K562 (cell line): ENCODE data around the gene CD46. TPM values are rescaled to one million over a fixed set of nuclear protein-coding genes. Genes with fewer than 3 reads are reported as not detected.

Experiments
- AFF1 ChIP-seq, 2 experiments: fragments of 450-650 bp; IDR thresholded peaks; 2 replicates each; pipeline ENCODE4 v1.6.1; 2018; ENCODE audit warnings: mild to moderate bottlenecking in 2 of 2, low read depth in 1 of 2; ENCODE audit not compliant: partially characterized antibody in 2 of 2
- BHLHE40 ChIP-seq: IDR thresholded peaks from 2 replicates; pipeline ENCODE4 v1.6.1; 2011; ENCODE audit warnings: low read length, improper control_type of control experiment
- CBFB ChIP-seq: sonication (generic); formaldehyde crosslinking; IDR thresholded peaks from 2 replicates; pipeline ENCODE4 v1.4.0; 2020; ENCODE audit warnings: mild to moderate bottlenecking, missing genetic modification reagents
- CEBPB ChIP-seq: fragments of 450-650 bp; IDR thresholded peaks from 2 replicates; pipeline ENCODE4 v1.6.1; 2016; ENCODE audit warnings: missing genetic modification characterization, missing compliant biosample characterization
- E2F3 ChIP-seq: fragments of 250-450 bp; sonication (Bioruptor Pico); IDR thresholded peaks from 2 replicates; pipeline ENCODE4 v1.4.0; 2020; ENCODE audit warnings: mild to moderate bottlenecking
- ELF4 ChIP-seq: fragments of 450-650 bp; formaldehyde crosslinking; IDR thresholded peaks from 2 replicates; pipeline ENCODE4 v1.4.0; 2022; ENCODE audit warnings: missing genetic modification characterization
- ELK3 ChIP-seq: fragments of 450-650 bp; formaldehyde crosslinking; IDR thresholded peaks from 2 replicates; pipeline ENCODE4 v1.4.0; 2020; ENCODE audit warnings: mild to moderate bottlenecking
- GABPA ChIP-seq: fragments of 200-800 bp; sonication (Bioruptor generic); conservative IDR thresholded peaks from 2 replicates; pipeline ENCODE4 v1.6.1; 2016; ENCODE audit warnings: low read depth, missing genetic modification characterization, missing compliant biosample characterization
- GTF2E2 ChIP-seq: fragments of 200-800 bp; sonication (Bioruptor generic); IDR thresholded peaks from 2 replicates; pipeline ENCODE4 v1.6.1; 2016; ENCODE audit warnings: missing genetic modification characterization, missing compliant biosample characterization
- HEY1 ChIP-seq: fragments of 250-450 bp; sonication (Bioruptor Pico); IDR thresholded peaks from 2 replicates; pipeline ENCODE4 v1.5.0; 2020; ENCODE audit warnings: mild to moderate bottlenecking, moderate library complexity, borderline replicate concordance
- KLF10 ChIP-seq: fragments of 250-450 bp; sonication (Bioruptor Pico); IDR thresholded peaks from 2 replicates; pipeline ENCODE4 v1.6.1; 2021; ENCODE audit warnings: matching md5 sums
- MBD2 ChIP-seq: sonication (generic); IDR thresholded peaks from 2 replicates; pipeline ENCODE4 v1.6.1; 2016; ENCODE audit warnings: low read depth, borderline replicate concordance
- MTA2 ChIP-seq: fragments of 450-650 bp; IDR thresholded peaks from 2 replicates; pipeline ENCODE4 v1.6.1; 2016; ENCODE audit warnings: low read depth
- NFE2L1 ChIP-seq: fragments of 450-650 bp; IDR thresholded peaks from 2 replicates; pipeline ENCODE4 v1.6.1; 2016; ENCODE audit warnings: missing genetic modification characterization, low read depth, mild to moderate bottlenecking, missing compliant biosample characterization, moderate library complexity, borderline replicate concordance
- PTRF ChIP-seq: fragments of 450-650 bp; IDR thresholded peaks from 2 replicates; pipeline ENCODE4 v1.6.1; 2016; ENCODE audit warnings: mild to moderate bottlenecking, missing genetic modification characterization, missing compliant biosample characterization
- RHOXF2B ChIP-seq: fragments of 250-450 bp; sonication (Bioruptor Pico); conservative IDR thresholded peaks from 2 replicates; pipeline ENCODE4 v1.5.1; 2021
- SP1 ChIP-seq: sonication (generic); formaldehyde crosslinking; IDR thresholded peaks from 2 replicates; pipeline ENCODE4 v1.8.1; 2022; ENCODE audit warnings: mild to moderate bottlenecking, missing genetic modification reagents
- TEAD1 ChIP-seq, 2 experiments: fragments of 450-650 bp in 1 of 2; sonication (generic) in 1 of 2; formaldehyde crosslinking; IDR thresholded peaks; 2 replicates each; pipeline versions ENCODE4 v1.4.0 to v1.8.0; 2020 to 2022; ENCODE audit warnings: mild to moderate bottlenecking in 2 of 2, missing genetic modification reagents in 1 of 2
- YY1 ChIP-seq, 3 experiments: IDR thresholded peaks; 2 replicates each; pipeline ENCODE4 v1.6.1; 2011; ENCODE audit warnings: low read length in 2 of 3, mild to moderate bottlenecking in 2 of 3, moderate library complexity in 2 of 3, borderline replicate concordance in 1 of 3, control low read depth in 1 of 3, low read depth in 1 of 3; ENCODE audit not compliant: insufficient read depth in 3 of 3, insufficient replicate concordance in 2 of 3, control insufficient read depth in 1 of 3, insufficient read length in 1 of 3; ENCODE audit errors: extremely low read depth in 1 of 3
- ZFP36 ChIP-seq: fragments of 150-350 bp; IDR thresholded peaks from 2 replicates; pipeline ENCODE4 v1.6.1; 2018; ENCODE audit warnings: low read length, low read depth; ENCODE audit not compliant: partially characterized antibody
- ZNF197 ChIP-seq: fragments of 200-800 bp; sonication (Bioruptor generic); IDR thresholded peaks from 2 replicates; pipeline ENCODE4 v1.6.1; 2016; ENCODE audit warnings: low read depth, missing genetic modification characterization, missing compliant biosample characterization
- ZNF24 ChIP-seq: fragments of 450-650 bp; IDR thresholded peaks from 2 replicates; pipeline ENCODE4 v1.6.1; 2016
- ZNF354B ChIP-seq: fragments of 250-450 bp; sonication (Bioruptor Pico); IDR thresholded peaks from 2 replicates; pipeline ENCODE4 v1.4.0; 2020
- ZNF778 ChIP-seq: fragments of 450-650 bp; formaldehyde crosslinking; IDR thresholded peaks from 2 replicates; pipeline ENCODE4 v1.4.0; 2020; ENCODE audit warnings: mild to moderate bottlenecking, moderate library complexity
- polyA plus RNA-seq, 8 experiments: library from polyadenylated mRNA; depleted of rRNA in 4 of 8; stranded (reverse) in 5 of 8; unstranded in 3 of 8; fragments of >200 nt; fragmentation: Nextera tagmentation in 2 of 8; fragmentation: Illumina TruSeq in 1 of 8; extraction: Ambion mirVana in 2 of 8; extraction: Trizol in 1 of 8; gene quantifications; 2 replicates each; pipeline versions ENCODE4 v1.2.1 to v1.2.3, GENCODE V29; 2011 to 2014; ENCODE audit warnings: inconsistent platforms in 1 of 8, missing spikeins in 1 of 8
- total RNA-seq, 7 experiments: library from RNA; depleted of rRNA in 6 of 7; stranded (reverse); fragments of >200 nt in 6 of 7; fragmentation: Illumina TruSeq in 2 of 7; extraction: Trizol in 2 of 7; gene quantifications; 2 replicates each; pipeline versions ENCODE4 v1.2.1 to v1.2.3, GENCODE V29; 2011 to 2021; ENCODE audit warnings: low replicate concordance in 1 of 7

CD46 gene
- total and polyA plus RNA-seq, 9 of the 15 experiments (the other 6 are each of a cell fraction or from before 2014, with no cell fraction given), result 87.9 to 374 (median 156) TPM

- TF ChIP-seq ZNF354B (CRISPR knock-in tag) (no peak), E2F3 (no peak), HEY1 (CRISPR knock-in tag) (no peak), TEAD1 (CRISPR knock-in tag; IDR thresholded peaks at IDR 0.05) (no peak), ELK3 (CRISPR knock-in tag) (no peak), MBD2 (no peak), SP1 (CRISPR knock-in tag) (no peak), CBFB (CRISPR knock-in tag) (no peak), AFF1 (IDR thresholded peaks at IDR 0.05; ENCODE audit: low read depth in 1 of 2, partially characterized antibody in 2 of 2) (no peak), GABPA (no peak), BHLHE40 (0 out of 2 replicates have a peak, but pooled peaks have one; percentile 29), MTA2 (no peak), CEBPB (tag) (no peak), ZNF778 (CRISPR knock-in tag) (no peak), ZFP36 (peak; percentile 78), YY1 (IDR thresholded peaks at IDR 0.05; ENCODE audit: borderline replicate concordance in 1 of 3, control insufficient read depth in 1 of 3, extremely low read depth in 1 of 3, insufficient read depth in 3 of 3, insufficient read length in 1 of 3, insufficient replicate concordance in 2 of 3, low read depth in 1 of 3, low read length in 2 of 3) (peak in 1 of 3 experiments; percentile 15), RHOXF2B (CRISPR knock-in tag) (no peak), KLF10 (CRISPR knock-in tag) (no peak), PTRF (no peak), ZNF197 (CRISPR knock-in tag) (no peak), ELF4 (CRISPR knock-in tag) (peak; percentile 43; the same call in 1 of the 2 replicates), GTF2E2 (tag) (no peak), NFE2L1 (tag) (no peak), ZNF24 (no peak)
Observed at GRCh38 chr1:207838156-207839082, 86.6 kb downstream of the CD46 start (continued).
